HG03159 (cell line): ENCODE results near the gene MIAT.

Experiments
- ATAC-seq: cut with Tn5 transposase; IDR thresholded peaks from one replicate; pipeline ENCODE4 v1.9.1; 2021; ENCODE audit warnings: mild to moderate bottlenecking, moderate library complexity; ENCODE audit not compliant: unreplicated experiment

The MIAT gene

DNA sequence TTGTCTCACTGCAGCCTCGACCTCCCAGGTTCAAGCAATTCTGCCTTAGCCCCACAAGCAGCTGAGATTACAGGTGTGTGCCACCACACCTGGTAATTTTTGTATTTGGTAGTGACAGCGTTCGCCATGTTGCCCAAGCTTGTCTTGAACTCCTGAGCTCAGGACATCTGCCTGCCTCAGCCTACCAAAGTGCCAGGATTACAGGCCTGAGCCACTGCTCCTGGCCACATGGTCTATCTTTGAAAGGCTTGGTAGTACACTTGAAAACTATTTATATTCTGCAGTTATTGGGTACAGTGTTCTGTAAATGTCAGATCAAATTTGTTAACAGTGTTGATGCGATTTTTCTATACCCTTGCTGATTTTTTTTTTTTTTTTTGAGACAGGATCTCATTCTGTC is 26.1 kb upstream of the MIAT start:
- ATAC-seq, result no peak

DNA sequence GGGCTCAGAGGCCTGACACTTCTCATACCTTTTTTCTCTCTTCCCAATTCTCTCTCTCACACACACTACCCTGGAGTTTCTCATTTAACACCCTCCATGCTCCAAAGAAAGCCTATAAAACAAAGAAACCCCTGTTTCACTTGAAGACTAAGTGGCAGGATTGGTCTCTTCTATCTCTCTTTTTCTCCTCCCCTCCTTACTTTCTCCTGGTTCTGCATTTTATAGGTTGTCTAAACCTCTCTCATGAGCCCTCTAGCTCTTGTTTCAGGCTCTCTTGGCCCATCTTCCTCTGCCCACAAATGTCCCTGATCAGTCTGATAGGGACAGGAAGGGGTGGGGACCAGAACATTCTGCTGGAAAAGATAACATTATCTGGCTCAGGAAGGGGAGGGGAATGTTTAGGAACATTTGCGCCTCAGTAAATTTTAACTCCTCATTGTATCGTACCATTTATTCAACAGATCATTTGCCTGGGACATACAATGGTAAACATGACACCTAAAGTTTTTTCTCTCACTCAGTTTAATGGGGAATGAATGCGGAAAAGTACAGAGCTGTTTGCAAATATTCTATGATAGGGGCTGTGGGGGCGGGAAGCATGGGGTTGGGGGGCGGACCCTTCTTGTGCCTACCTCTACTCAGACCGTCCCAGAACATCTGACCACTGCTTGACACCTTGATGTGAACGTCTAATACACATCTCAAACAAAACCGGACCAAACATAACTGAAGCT is 24.8 kb upstream of the MIAT start:
- ATAC-seq, result no peak

DNA sequence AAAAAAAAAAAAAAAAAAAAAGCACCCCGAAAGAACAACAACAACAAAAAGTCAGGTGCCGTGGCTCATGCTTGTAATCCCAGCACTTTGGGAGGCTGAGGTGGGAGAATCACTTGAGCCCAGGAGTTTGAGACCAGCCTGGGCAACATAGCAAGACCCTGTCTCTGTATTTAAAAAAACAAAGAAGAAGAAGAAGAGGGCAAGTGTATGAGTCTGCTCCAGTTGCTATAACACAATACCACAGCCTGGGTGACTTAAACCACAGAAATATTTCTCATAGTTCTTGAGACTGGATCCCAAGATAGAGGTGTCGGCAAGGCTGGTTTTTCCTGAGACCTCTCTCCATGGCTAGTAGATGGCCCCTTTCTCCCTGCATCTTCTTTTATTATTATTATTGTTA is 23.2 kb upstream of the MIAT start:
- ATAC-seq, result no peak

DNA sequence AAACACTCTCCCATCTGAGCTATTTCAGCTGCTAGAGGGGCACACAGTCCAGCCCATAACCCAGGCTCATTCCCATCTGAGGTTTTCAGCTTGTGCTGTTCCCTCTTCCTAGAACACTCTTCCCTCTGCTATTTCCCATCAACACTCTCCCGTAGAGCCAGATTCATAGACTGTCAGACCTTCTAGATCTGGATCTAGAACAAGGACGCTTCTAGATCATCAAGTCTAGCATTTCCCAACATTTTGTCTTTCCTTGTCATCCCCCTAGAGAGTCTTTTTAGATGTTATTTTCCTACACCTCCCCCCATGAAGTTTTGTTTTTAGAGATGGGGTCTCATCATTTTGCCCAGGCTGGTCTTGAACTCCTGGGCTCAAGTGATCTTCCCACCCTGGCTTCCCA is 22.3 kb upstream of the MIAT start:
- no peak for ATAC-seq

DNA sequence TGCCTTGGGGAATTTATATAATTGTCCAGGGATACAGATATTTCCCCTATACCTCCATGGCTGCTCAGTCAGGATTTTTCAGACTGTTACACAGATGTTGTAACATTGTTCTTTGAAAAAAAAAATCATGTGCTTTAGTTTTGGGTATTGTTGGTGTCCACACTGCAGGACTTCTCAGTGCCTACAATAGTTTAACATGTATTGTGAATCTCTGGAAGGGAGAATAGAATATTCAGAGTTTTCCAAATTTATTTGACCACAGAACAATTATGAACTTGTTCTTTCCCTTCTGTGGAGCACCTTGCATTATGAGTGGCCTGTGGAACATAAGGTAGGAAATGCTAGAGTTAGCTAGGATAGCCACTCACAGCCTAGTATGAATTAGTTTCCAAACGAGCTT is 21.1 kb upstream of the MIAT start:
- no peak for ATAC-seq

DNA sequence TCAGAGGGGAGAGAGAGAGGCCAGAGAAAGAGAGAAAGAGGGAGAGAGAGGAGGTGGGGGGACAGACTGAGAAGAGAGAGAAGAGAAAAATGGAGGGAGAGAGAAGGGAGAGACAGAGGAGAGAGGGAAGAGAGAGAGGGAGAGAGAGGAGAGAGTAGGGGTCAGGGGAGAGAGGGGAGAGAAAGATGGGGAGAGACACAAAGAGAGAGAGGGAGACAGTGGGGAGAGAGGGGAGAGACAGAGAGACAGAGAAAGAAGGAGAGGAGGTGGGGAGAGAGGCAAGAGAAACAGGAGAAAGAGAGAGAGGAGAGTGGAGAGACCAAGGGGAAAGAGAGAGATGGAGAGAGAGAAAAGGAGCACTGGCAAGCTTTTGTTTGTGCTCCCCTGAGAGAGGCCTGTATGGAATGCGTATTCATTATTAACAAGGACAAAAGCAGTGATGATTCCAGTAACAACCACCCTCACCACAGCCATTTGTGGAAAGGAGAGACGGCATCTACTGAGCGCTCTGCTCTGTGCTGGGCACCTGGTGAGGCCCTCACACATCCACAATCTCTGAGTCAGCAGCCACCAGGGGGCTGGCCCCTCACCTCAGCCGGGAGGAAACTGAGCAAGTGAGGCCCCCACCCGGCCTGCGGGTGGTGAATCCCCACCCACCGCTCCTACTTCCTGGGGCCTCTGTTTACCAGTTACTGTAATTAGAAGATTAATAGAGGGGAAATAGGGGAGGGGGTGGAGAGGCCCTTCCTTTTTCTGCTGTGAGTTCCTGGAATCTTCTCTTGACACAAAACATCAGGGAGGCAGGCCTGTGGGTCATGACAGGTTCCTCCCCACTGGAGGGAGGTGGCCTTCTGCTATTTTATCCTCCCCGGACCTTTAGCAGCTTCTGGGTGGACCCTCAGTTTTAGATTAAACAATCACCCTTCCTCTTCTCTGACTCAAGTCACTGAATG is 14.6 kb upstream of the MIAT start:
- ATAC-seq, result no peak

DNA sequence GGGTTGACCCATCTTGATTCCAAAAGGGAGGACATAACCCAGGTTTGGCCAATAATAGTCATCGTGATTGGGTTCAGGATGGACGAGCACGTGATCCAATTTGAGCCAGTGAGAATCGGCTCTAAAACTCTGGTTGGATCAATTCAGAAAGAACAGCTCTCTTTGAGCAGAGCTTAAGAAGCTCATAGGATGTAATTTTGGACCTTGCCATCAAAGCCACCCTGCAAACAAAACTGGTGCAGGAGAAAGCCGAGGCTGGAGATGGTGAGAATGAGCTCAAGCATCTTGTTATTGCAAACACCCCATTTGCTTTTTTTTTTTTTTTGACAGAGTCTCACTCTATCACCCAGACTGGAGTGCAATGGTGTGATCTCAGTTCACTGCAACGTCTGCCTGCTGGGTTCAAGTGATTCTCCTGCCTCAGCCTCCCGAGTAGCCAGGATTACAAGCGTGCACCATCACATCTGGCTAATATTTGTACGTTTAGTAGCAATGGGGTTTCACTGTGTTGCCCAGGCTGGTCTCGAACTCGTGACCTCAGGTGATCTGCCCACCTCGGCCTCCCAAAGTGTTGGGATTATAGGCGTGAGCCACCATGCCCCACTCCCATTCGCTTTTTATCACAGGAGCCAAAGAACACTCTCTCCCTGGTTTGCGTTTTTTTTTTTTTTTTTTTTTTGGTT is 13.8 kb upstream of the MIAT start:
- no peak for ATAC-seq

DNA sequence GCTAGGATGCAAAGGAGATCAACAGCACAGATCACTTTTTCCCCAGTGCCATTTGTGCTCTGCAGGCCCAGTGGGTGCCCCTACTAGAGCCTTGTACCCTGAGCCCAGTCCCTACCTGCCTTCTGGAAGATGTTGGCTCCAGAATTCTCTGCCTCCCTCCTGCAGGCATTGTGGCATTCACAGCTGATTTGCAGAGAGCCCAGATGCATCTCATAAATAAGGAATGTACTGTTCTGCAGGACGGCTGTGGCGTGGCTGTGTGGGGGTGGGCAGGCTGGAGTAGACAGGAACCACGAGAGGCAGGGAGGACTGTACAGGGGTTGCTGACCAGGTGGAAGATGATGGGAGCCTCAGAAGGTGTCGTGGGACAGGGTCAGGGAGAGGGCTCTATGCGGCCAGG is 11.2 kb upstream of the MIAT start:
- ATAC-seq, result no peak

DNA sequence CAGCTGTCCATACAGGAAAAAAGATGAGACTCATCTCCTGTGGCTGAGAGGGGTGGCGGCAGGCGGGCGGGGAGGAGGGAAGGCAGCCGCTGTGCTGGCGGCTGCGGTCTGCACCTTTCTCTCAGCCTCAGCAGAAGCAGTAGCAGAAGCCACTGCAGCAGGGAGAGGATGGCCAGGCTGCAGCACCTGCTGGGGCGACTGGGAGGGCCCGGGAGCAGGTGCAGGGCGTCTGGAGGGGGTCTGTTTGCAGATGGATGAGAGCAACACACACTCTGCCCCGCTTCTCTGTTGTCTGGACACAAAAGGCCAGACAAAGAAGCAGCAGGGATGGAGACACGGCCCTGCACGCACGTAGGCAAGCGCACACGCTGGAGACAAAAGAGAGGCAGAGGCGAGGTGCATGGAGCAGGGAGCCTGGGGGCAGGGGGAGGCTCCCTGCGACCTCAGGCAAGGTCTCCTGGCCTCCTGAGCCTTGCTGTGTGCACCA is 9.3 kb upstream of the MIAT start:
- ATAC-seq, result no peak

DNA sequence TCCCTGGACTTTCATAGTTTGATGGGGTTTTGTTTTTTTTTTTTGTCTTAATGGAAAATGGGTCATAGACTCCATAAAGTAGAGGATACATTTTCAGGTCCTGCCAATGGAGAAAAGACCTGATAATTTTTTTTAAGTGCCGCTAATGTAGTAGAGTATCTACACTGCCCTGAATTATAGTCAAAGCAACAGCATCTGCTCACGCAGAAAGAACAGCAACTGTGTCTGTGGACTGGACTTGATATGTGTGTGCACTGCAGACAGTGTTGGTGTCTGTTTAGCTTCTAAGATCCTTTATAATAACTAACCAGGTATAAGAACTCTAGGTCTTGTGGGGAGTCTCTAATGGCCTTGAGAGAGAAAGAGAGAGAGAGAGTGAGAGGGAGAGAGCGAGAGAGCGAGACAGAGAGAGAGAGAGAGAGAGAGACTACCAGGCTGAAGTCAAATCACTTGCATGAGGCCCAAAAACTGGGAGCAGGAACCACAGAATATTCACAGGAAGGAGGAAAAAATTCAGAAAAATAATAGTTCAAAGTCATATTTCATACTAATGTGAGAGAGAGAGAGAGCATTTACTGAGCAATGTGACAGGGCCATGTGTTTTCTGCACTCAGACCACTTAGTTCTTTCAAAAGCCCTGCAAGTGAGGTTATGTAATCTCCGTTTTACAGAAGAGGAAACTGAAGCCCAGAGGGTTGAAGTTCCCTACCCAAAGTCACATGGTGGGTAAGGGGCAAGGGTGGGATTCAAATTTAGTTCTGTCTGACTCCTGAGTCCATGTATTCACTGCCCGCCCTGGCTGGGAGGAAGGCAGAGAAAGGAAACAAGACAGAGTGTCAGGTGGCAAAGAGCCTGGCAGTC is 8.6 kb upstream of the MIAT start:
- ATAC-seq, result no peak

DNA sequence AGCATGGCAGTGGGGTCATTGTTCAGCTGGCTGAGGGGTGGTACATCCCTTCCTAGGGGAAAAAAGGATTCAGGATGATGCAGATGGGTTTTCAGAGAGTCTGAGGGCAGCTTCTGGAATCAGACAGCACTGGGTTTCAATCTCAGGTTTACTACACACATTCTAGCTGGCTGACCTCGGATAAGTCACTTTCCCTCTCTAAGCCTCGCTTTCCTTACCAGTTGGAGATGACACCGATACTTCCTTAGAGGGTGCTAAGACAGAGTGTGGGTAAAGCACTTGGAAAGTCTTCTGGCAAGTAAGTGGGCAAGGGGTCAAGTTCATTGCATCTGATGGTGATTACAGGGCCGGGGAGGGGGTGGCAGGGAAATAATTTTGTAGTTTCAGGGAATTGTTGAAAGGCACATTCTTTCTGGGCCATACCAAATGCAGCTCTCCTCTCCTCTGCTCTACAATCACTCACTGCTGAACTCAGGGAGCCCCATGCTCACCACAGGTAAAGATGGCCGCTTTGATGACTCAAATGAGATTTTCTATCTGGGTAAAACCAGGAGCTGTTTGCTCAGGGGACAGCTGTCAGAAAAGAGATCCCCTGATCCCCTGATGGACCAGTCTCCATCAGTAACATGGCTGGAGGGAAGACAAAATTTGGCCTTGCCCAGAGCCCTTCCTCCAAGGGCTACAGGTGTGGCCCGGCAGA is 6.5 kb upstream of the MIAT start:
- no peak for ATAC-seq

DNA sequence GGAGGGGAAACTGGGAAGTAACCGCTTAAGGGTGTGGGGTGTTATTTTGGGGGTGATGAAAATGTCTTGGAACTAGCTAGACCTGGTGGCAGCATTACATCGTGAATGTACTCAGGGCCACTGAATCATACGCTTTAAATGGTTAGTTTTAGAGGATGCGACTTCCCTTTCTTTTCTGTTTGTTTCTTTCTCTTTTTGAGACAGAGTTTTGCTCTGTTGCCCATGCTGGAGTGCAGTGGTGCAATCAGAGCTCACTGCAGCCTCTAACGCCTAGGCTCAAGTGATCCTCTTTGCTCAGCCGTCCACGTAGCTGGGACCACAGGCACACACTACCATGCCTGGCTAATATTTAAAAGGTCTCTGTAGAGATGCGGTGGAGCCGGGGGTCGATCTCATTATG is 5.6 kb upstream of the MIAT start:
- ATAC-seq, result no peak

DNA sequence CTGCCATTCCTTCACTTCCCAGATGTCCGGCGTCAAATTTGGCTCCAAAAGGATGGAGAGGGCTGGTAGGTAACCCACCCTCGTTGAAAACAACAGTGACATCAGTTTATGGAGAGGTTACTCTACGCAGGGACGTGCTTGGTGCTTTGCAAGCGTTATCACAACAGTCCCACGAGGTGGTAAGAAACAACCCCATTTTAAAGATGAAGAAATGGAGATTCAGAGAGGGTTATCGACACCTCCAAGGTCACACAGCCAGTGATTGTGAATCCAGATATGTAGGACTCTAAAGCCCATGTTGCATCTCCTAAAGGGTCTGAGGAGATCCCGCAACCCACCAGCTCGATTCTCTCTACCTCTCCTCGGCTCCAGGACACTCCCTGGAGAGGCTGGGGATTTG is 773 bp downstream of the MIAT start:
- ATAC-seq, result no peak

DNA sequence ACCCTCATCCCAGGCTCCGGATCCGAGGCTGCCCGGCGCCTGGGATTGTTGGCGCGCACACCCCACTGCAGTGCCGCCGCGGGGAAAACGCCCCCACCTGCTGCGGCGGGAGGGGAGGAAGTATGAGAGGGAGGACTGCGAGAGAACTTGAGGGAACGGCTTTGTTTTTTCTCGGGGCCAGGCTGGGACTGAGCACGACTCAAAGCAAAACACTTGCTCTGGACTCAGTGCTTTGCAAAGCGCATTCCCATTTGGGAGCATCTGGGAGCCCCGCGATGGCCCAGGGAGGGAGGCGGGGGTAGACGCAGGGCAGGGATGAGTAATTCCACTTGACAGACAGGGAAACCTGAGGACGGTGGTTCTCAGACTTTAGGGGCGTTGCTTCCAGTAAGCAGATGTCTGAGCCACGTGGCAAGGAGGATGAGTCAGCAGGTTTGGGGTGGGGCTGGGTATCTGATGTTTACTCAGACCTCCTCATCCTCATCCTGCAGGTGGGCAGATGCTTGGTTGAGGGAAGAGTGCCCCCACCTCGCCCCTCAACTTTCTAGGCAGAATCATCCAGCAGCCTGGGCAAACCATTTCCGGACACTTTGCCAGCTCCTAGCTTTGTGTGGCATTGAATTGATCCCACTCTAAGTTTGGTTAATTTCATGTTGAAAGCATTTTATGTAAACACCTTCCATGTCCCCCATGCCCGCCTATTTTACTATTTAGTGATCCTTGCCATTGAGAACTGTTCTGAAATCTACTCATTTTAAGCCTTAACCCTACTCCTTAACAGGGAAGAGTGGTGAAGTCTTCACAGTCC is 1.5 kb downstream of the MIAT start:
- peak; percentile 71 for ATAC-seq

DNA sequence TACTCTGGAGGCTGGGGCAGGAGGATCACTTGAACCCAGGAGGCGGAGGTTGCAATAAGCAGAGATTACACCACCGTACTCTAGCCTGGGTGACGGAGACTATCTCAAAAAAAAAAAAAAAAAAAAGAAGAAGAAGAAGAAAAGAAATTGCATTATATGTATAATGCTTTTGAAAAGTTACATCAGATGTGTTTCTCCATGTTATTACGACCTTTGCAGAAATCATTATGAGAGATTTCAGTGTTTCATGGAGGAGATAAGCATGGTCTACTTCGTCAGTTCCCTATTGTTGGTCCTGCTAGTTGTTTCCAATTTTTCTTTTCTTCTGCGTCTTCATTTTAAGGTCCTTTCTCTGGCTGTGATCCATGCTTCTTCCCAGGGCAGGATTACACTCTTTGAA is 3.0 kb downstream of the MIAT start:
- ATAC-seq, result no peak

DNA sequence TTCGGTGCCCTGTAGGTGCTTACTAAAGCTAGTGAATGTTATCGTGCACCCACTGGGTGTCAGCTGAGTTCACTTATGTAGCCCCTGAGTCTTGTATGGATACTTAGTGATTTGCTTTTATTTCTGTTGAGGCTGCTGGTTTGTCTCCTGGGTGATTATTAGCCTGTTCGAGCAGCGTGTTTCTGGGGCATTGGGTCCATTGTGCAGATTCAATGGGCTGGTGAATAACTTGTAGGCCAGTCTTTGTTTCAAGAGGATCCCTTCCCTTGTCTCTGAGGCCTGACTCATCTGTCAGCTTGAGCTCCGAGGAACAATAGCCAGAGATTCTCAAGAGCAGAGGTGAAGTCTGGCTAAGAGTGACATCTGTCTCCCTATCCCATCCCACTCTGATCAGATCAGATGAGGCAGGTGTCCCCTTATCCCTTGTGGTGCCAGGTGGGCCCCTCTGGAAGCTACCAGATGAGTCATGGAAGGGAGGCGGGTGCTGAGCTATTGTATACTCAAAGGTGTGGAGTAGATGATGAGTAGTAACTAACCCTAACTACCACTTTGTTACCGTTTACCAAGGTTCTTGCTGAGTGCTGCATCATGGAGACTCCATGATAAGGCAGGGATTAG is 3.7 kb downstream of the MIAT start:
- ATAC-seq, result no peak

DNA sequence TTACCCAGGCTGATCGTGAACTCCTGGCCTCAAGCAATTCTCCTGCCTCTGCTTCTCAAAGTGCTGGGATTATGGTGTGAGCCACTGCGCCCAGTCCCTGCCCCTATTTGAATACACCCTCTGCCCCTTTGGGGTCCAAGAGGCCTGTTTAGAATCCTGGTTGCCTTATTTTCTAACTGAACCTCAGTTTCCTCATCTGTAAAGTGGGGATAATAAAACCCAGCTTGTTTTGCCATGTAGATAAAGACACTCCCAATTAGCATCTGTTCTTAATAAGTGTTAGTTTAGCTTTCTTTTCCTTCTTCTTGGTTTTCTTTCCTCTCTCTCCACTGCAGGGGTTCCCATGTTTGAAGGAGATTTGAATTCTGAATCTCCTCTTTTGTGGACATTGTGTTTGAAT is 4.8 kb downstream of the MIAT start:
- ATAC-seq, result no peak

DNA sequence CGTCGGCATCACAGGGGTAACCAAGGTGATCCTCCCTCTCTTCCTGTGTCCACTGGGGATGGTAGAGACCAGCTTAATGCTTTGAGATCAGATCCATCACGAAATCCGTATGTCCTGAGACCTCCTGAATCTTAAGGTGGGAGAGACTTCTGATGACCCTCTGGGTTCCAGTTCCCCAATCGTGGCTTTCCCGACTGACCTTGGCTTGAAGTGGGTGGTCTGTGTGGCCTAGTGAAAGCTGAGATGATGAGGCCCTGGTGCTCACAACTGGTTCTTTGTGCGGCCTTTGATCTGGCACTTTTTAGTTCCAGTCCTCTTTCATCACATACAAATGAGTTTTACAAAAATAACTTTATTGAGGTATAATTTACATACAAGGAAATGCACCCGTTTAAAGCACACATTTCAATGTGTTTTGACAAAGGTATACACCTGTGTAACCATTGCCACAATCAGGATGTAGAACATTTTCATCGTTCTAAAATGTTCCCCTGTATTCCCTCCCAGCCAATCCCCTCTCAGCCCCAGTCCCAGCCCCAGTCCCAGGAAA is 6.1 kb downstream of the MIAT start:
- no peak for ATAC-seq
